NB4 (cell line): ENCODE data around the gene IFNLR1.

Source experiments
- POLR2A ChIP-seq: IDR thresholded peaks from 2 replicates; pipeline ENCODE4 v1.6.1; 2011; ENCODE audit warnings: mild to moderate bottlenecking; ENCODE audit not compliant: insufficient read length; ENCODE audit errors: extremely low read depth
- TF ChIP-seq, protein P1 (sequence below): IDR thresholded peaks from one replicate; pipeline ENCODE4 v1.5.1; 2012; ENCODE audit warnings: low read depth, low read length

DNA sequence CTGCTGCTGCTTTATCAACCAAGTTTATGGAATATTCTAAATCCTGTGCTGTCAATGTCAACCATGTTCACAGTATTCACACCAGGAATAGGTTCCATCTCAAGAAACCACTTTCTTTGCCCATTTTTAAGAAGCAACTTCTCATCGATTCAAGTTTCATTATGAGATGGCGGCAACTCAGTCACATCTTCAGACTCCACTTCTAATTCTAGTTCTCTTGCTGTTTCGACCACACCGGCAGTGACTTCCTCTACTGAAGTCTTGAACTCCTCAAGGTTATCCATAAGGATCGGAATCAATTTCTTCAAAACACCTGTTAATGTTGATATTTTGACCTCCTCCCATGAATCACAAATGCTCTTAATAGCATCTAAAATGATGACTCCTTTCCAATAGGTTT lies 39.7 kb upstream of the IFNLR1 start:
- TF ChIP-seq POLR2A, result no peak
- TF ChIP-seq, protein P1, sequence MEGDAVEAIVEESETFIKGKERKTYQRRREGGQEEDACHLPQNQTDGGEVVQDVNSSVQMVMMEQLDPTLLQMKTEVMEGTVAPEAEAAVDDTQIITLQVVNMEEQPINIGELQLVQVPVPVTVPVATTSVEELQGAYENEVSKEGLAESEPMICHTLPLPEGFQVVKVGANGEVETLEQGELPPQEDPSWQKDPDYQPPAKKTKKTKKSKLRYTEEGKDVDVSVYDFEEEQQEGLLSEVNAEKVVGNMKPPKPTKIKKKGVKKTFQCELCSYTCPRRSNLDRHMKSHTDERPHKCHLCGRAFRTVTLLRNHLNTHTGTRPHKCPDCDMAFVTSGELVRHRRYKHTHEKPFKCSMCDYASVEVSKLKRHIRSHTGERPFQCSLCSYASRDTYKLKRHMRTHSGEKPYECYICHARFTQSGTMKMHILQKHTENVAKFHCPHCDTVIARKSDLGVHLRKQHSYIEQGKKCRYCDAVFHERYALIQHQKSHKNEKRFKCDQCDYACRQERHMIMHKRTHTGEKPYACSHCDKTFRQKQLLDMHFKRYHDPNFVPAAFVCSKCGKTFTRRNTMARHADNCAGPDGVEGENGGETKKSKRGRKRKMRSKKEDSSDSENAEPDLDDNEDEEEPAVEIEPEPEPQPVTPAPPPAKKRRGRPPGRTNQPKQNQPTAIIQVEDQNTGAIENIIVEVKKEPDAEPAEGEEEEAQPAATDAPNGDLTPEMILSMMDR, result no peak
